ENCODE results near the gene PCDHAC1.

PCDHAC1 gene

GRCh38 chr5:140951636-140952035 is 25.5 kb downstream of the PCDHAC1 start:
- Histone ChIP-seq H3K27me3 (ENCODE audit: control insufficient read depth, insufficient read depth, low read length) (no peaks in the 10 kb centered on the region), H3K9me3 (ENCODE audit: control insufficient read depth, low read length) (no peaks in the 10 kb centered on the region), H3K27ac (no peak overlapping the region), H3K79me2 (peaks cover 9% of the 10 kb centered on the region), H3K36me3 (ENCODE audit: control insufficient read depth, insufficient read depth, low read length) (no peaks in the 10 kb centered on the region), H3K9ac (no peak overlapping the region), H3K4me2 (ENCODE audit: low read length) (no peak overlapping the region), H3K4me1 (no peaks in the 10 kb centered on the region), H3K4me3 (ENCODE audit: low read depth, low read length) (no peak overlapping the region), H2AFZ (no peak overlapping the region)
- no peak for TF ChIP-seq CTCF (IDR thresholded peaks at IDR 0.05)

- peaks cover 9% of the 10 kb centered on the region for H3K79me2 ChIP-seq
- no peaks in the 10 kb centered on the region for H3K9me3 ChIP-seq (ENCODE audit: control insufficient read depth, low read length)
- H3K4me1 ChIP-seq: no peaks in the 10 kb centered on the region
- H3K27ac ChIP-seq: no peak overlapping the region
- H3K9ac ChIP-seq: no peak overlapping the region
- H3K4me2 ChIP-seq (ENCODE audit: low read length): no peak overlapping the region
- H3K4me3 ChIP-seq (ENCODE audit: low read depth, low read length): no peak overlapping the region
- H3K27me3 ChIP-seq (ENCODE audit: control insufficient read depth, insufficient read depth, low read length): no peaks in the 10 kb centered on the region
- TF ChIP-seq CTCF (IDR thresholded peaks at IDR 0.05): no peak
- no peak overlapping the region for H2AFZ ChIP-seq
- H3K36me3 ChIP-seq (ENCODE audit: control insufficient read depth, insufficient read depth, low read length): no peaks in the 10 kb centered on the region
Observed at GRCh38 chr5:140953234-140953633, 27.1 kb downstream of the PCDHAC1 start.

DNA sequence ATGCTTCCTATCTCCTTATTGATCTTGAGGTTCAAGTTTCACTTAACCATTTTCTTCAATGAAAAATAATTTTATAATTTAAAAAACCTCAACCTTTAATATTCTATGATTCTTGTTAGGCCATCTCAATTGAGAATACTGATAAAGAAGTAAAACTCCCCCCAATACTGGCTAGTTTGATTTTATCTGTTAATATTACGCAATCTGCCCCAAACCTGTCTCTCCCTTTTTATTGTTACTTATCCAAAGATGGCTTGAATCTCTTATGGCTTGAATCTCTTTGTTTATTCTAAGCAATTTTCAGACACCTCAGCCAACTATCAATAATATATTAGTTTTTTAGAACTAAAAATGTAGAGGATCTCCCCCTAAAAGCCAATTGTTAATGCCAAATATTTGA is 36.1 kb downstream of the PCDHAC1 start:
- no peak for TF ChIP-seq CTCF (IDR thresholded peaks at IDR 0.05)
- no peaks in the 10 kb centered on the region for H3K36me3 ChIP-seq (ENCODE audit: control insufficient read depth, insufficient read depth, low read length)
- no peak overlapping the region for H2AFZ ChIP-seq
- H3K27me3 ChIP-seq (ENCODE audit: control insufficient read depth, insufficient read depth, low read length): no peaks in the 10 kb centered on the region
- H3K9ac ChIP-seq: no peak overlapping the region
- no peak overlapping the region for H3K4me2 ChIP-seq (ENCODE audit: low read length)
- H3K4me3 ChIP-seq (ENCODE audit: low read depth, low read length): no peak overlapping the region
- H3K4me1 ChIP-seq: peaks cover 15% of the 10 kb centered on the region
- H3K9me3 ChIP-seq (ENCODE audit: control insufficient read depth, low read length): no peaks in the 10 kb centered on the region
- no peak overlapping the region for H3K27ac ChIP-seq
- peaks cover 5% of the 10 kb centered on the region for H3K79me2 ChIP-seq

DNA sequence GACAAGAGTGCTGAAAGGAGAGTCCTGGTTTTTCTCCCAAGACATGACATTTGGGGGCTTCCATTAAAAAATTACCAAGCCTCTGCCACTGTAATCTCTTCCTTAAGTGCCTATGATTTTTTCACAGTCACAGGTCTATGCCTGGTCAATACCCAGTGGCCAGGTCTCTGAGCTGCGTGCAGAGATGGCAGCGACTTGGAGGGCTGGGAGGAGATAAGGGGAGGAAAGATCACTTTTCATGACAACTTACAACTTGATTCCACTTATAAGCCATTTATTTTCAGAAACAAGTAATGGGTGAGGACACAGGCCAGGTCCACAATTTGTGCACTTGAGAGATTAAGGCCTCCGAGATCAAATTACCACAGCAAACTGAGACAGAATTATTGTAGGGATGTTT is 38.3 kb downstream of the PCDHAC1 start:
- no peak overlapping the region for H3K4me2 ChIP-seq (ENCODE audit: low read length)
- no peaks in the 10 kb centered on the region for H3K36me3 ChIP-seq (ENCODE audit: control insufficient read depth, insufficient read depth, low read length)
- H3K9ac ChIP-seq: no peak overlapping the region
- H3K4me3 ChIP-seq (ENCODE audit: low read depth, low read length): no peak overlapping the region
- peak overlapping the region; percentile 93 for H3K27ac ChIP-seq
- H3K27me3 ChIP-seq (ENCODE audit: control insufficient read depth, insufficient read depth, low read length): no peaks in the 10 kb centered on the region
- peaks cover 20% of the 10 kb centered on the region for H3K79me2 ChIP-seq
- H3K9me3 ChIP-seq (ENCODE audit: control insufficient read depth, low read length): no peaks in the 10 kb centered on the region
- peaks cover 21% of the 10 kb centered on the region for H3K4me1 ChIP-seq
- H2AFZ ChIP-seq: peak overlapping the region; percentile 45
- no peak for TF ChIP-seq CTCF (IDR thresholded peaks at IDR 0.05)

DNA sequence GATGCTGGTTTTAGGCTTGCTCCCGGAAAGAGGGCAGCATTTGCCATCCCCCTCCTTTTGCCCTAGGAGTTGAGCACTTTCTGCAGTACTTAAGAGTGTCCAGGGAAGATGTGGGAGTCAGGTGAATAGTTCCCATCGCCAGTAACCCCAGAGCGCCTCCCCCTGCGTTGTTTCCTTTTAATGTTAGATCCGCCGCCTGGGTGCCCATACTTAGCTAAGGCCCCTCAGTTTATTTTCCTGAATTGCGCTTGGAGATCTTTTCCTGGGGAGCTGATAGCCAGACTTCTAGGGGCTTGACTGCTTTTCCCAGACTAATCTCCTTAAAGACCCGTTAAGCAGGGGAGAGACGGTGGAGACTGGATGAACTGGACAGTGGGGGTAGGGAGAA is 39.8 kb downstream of the PCDHAC1 start:
- Histone ChIP-seq H3K27me3 (ENCODE audit: control insufficient read depth, insufficient read depth, low read length) (no peaks in the 10 kb centered on the region), H3K4me1 (peaks cover 24% of the 10 kb centered on the region), H3K27ac (peak overlapping the region; percentile 93), H3K9ac (peak overlapping the region; percentile 15), H3K36me3 (ENCODE audit: control insufficient read depth, insufficient read depth, low read length) (no peaks in the 10 kb centered on the region), H3K4me2 (ENCODE audit: low read length) (peak overlapping the region; percentile 66), H3K4me3 (ENCODE audit: low read depth, low read length) (peak overlapping the region; percentile 72), H2AFZ (peak overlapping the region; percentile 96), H3K9me3 (ENCODE audit: control insufficient read depth, low read length) (no peaks in the 10 kb centered on the region), H3K79me2 (peaks cover 20% of the 10 kb centered on the region)
- no peak for TF ChIP-seq CTCF (IDR thresholded peaks at IDR 0.05)
